ENCODE measurements around the gene CRYBA1. TPM values are rescaled to one million over a fixed set of nuclear protein-coding genes. Genes with fewer than 3 reads are reported as not detected.

The CRYBA1 gene
- total RNA-seq, 4 donors from 2014 or later, result not detected

- WGBS, 2 donors (ENCODE audit: low coverage in 1 of 2), result 77 to 100% methylated on average over 1 to 5 of the region's 5 CpGs
- Histone ChIP-seq H3K9me3 (no peaks in the 10 kb centered on the region), H3K4me3 (no peak overlapping the region), H3K36me3 (no peaks in the 10 kb centered on the region), H3K27ac (no peak overlapping the region), H3K4me1 (no peaks in the 10 kb centered on the region), H3K27me3 (no peaks in the 10 kb centered on the region)
- no peak for TF ChIP-seq EP300 (IDR thresholded peaks at IDR 0.05)
- TF ChIP-seq POLR2A (IDR thresholded peaks at IDR 0.05), result no peak
- no peak for TF ChIP-seq POLR2AphosphoS5 (IDR thresholded peaks at IDR 0.05)
- no peak for TF ChIP-seq CTCF (IDR thresholded peaks at IDR 0.05)
- no peak for ATAC-seq
Observed at GRCh38 chr17:29209073-29209472, 37.6 kb upstream of the CRYBA1 start.

- H3K4me3 ChIP-seq, result no peak overlapping the region
- H3K9me3 ChIP-seq, result no peaks in the 10 kb centered on the region
- ATAC-seq, result no peak
- WGBS, 2 donors (ENCODE audit: low coverage in 1 of 2), result 62 to 68% methylated on average over 2 of the region's 2 CpGs
- H3K36me3 ChIP-seq, result no peaks in the 10 kb centered on the region
- H3K4me1 ChIP-seq, result no peaks in the 10 kb centered on the region
- no peak overlapping the region for H3K27ac ChIP-seq
- TF ChIP-seq CTCF (IDR thresholded peaks at IDR 0.05) (no peak), EP300 (IDR thresholded peaks at IDR 0.05) (no peak), POLR2AphosphoS5 (IDR thresholded peaks at IDR 0.05) (no peak), POLR2A (IDR thresholded peaks at IDR 0.05) (no peak)
- no peaks in the 10 kb centered on the region for H3K27me3 ChIP-seq
Observed at GRCh38 chr17:29210879-29211278, 35.8 kb upstream of the CRYBA1 start.

DNA sequence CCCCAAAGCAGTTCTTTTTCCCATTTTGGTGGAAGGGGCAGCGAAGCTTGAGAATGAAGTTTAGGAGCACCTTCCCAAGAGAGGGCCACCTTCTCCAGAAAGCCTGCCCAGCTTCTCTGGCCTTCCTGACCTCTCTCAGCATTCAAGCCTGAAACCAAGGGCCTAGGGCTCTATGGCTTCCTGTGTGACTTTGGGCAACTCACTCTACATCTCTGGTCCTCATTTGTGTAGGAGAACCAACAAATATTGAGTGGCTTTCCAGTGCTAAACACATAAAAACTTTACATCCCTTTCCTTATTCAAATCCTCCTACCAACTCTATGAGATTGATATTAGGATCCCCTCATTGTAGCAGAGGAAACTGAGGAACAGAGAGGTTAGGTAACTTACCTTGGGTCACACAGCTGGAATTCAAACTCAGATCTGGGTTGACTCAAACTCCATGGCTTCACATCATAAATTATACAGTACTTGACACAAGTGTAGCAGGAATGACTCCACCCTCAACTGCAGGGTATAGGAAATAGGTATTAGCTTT, 34.5 kb upstream of the CRYBA1 start:
- no peak overlapping the region for H3K27ac ChIP-seq
- ATAC-seq, result no peak
- no peak overlapping the region for H3K4me3 ChIP-seq
- no peaks in the 10 kb centered on the region for H3K36me3 ChIP-seq
- TF ChIP-seq CTCF (IDR thresholded peaks at IDR 0.05) (no peak), EP300 (IDR thresholded peaks at IDR 0.05) (no peak), POLR2AphosphoS5 (IDR thresholded peaks at IDR 0.05) (no peak)
- H3K9me3 ChIP-seq, result no peaks in the 10 kb centered on the region
- WGBS, 2 donors (ENCODE audit: low coverage in 1 of 2), result 100% methylated on average over 1 of the region's 1 CpG; no CpG with 5 or more reads in 1 of the 2 donors
- no peaks in the 10 kb centered on the region for H3K27me3 ChIP-seq
- no peaks in the 10 kb centered on the region for H3K4me1 ChIP-seq

- H3K36me3 ChIP-seq, result no peaks in the 10 kb centered on the region
- no peaks in the 10 kb centered on the region for H3K27me3 ChIP-seq
- H3K9me3 ChIP-seq, result no peaks in the 10 kb centered on the region
- ATAC-seq, result no peak
- no peak overlapping the region for H3K27ac ChIP-seq
- TF ChIP-seq POLR2AphosphoS5 (IDR thresholded peaks at IDR 0.05) (no peak), EP300 (IDR thresholded peaks at IDR 0.05) (no peak), POLR2A (IDR thresholded peaks at IDR 0.05) (no peak), CTCF (IDR thresholded peaks at IDR 0.05) (no peak)
- no peak overlapping the region for H3K4me3 ChIP-seq
- no peaks in the 10 kb centered on the region for H3K4me1 ChIP-seq
- WGBS, 2 donors (ENCODE audit: low coverage in 1 of 2), result 71 to 74% methylated on average over 4 of the region's 5 CpGs
Observed at GRCh38 chr17:29212681-29213121, 34.0 kb upstream of the CRYBA1 start.

Data from gastroesophageal sphincter (tissue), 4 donors.